ENCODE data around the gene NME7. TPM values are rescaled to one million over a fixed set of nuclear protein-coding genes. Genes with fewer than 3 reads are reported as not detected.
"Not testable (repeated sequence)": the region's sequence is repeated elsewhere in the genome, so short reads cannot be mapped to it uniquely, and the experiment has no call there.

Gene NME7
- total and polyA plus RNA-seq, 4 donors = 7.8 to 26.5 (median 9.4) TPM

DNA sequence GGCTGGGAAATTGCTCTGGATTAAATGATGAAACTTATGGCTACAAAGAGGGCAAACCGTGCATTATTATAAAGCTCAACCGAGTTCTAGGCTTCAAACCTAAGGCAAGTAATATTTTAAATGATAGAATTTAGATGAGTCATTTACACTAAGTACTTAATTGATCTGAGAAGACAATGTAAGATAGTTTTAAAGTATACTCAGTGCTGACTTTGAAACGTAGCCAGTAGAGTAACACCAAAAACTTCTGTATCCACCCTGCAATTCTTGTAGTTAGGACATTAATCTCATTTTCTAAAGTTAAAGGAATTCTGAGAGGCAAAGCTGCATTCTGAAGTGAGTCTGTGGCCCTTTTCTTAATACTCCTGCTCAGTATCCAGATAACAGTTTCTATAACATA, 240.3 kb downstream of the NME7 start (continued):
- TF ChIP-seq REST (IDR thresholded peaks at IDR 0.05) = no peak

GRCh38 chr1:169126335-169126734, 241.3 kb downstream of the NME7 start:
- Histone ChIP-seq H3K27me3 (ENCODE audit: control insufficient read depth in 4 of 4, insufficient read depth in 4 of 4, low read length in 3 of 4) (no peaks in the 10 kb centered on the region), H3K4me1 (ENCODE audit: control insufficient read depth in 4 of 4, insufficient read depth in 4 of 4, low read length in 3 of 4) (peaks cover 0 to 6% (median 2%) of the 10 kb centered on the region in 4 donors), H3K27ac (ENCODE audit: low read depth in 1 of 2, low read length in 2 of 2) (no peak overlapping the region), H3K36me3 (ENCODE audit: control insufficient read depth in 4 of 4, insufficient read depth in 3 of 4, low read depth in 1 of 4, low read length in 3 of 4) (peaks cover 8 to 57% (median 53%) of the 10 kb centered on the region in 4 donors), H3K9ac (ENCODE audit: low read depth in 1 of 2, low read length in 2 of 2) (no peak overlapping the region), H3K9me3 (ENCODE audit: control insufficient read depth in 4 of 4, low read length in 3 of 4) (no peaks in the 10 kb centered on the region), H3K4me3 (ENCODE audit: low read depth in 1 of 3, low read length in 3 of 3) (no peak overlapping the region)
- TF ChIP-seq, protein P1, sequence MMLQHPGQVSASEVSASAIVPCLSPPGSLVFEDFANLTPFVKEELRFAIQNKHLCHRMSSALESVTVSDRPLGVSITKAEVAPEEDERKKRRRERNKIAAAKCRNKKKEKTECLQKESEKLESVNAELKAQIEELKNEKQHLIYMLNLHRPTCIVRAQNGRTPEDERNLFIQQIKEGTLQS (IDR thresholded peaks at IDR 0.05) = no peak
- TF ChIP-seq EGR1 (IDR thresholded peaks at IDR 0.05; ENCODE audit: low read depth in 2 of 2) = no peak
- TF ChIP-seq TAF1 (conservative IDR thresholded peaks at IDR 0.05) = no peak
- TF ChIP-seq RAD21 (IDR thresholded peaks at IDR 0.05) = no peak
- TF ChIP-seq, protein P2, sequence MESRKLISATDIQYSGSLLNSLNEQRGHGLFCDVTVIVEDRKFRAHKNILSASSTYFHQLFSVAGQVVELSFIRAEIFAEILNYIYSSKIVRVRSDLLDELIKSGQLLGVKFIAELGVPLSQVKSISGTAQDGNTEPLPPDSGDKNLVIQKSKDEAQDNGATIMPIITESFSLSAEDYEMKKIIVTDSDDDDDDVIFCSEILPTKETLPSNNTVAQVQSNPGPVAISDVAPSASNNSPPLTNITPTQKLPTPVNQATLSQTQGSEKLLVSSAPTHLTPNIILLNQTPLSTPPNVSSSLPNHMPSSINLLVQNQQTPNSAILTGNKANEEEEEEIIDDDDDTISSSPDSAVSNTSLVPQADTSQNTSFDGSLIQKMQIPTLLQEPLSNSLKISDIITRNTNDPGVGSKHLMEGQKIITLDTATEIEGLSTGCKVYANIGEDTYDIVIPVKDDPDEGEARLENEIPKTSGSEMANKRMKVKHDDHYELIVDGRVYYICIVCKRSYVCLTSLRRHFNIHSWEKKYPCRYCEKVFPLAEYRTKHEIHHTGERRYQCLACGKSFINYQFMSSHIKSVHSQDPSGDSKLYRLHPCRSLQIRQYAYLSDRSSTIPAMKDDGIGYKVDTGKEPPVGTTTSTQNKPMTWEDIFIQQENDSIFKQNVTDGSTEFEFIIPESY (IDR thresholded peaks at IDR 0.05) = no peak
- TF ChIP-seq NR2F2 (IDR thresholded peaks at IDR 0.05) = no peak
- TF ChIP-seq RXRA (IDR thresholded peaks at IDR 0.05) = no peak
- no peak for TF ChIP-seq MAX (IDR thresholded peaks at IDR 0.05)
- no peak for TF ChIP-seq HNF4A (conservative IDR thresholded peaks at IDR 0.05)
- no peak for TF ChIP-seq SP1 (IDR thresholded peaks at IDR 0.05)
- TF ChIP-seq YY1 (IDR thresholded peaks at IDR 0.05) = no peak
- no peak for TF ChIP-seq FOXA1 (IDR thresholded peaks at IDR 0.05)
- no peak for TF ChIP-seq CTCF (IDR thresholded peaks at IDR 0.05; ENCODE audit: low read depth, low read length, missing input control)
- TF ChIP-seq FOXA2 (IDR thresholded peaks at IDR 0.05) = no peak
- TF ChIP-seq JUND (IDR thresholded peaks at IDR 0.05) = no peak
- no peak for TF ChIP-seq HNF4G (IDR thresholded peaks at IDR 0.05)
- no peak for TF ChIP-seq GABPA (IDR thresholded peaks at IDR 0.05 in 1 of 2, conservative IDR thresholded peaks at IDR 0.05 in 1 of 2)
- TF ChIP-seq REST (IDR thresholded peaks at IDR 0.05) = no peak
- 97% methylated on average over 3 of the region's 3 CpGs for WGBS
- DNase-seq (ENCODE audit: low spot score) = no peak

DNA sequence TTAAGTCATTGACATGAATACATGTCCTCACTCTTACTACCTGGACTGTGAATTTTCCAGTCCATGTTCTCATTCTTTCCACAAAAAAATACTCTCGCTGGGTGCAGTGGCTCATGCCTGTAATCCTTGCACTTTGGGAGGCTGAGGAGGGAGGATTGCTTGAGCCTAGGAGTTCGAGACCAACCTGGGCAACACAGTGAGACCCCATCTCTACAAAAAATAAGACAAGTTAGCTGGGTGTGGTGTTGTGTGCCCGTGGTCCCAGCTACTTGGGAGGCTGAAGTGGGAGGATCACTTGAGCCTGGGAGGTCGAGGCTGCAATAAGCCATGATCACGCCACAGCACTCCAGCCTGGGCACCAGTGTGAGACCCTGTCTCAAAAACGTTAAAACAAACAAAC, 242.0 kb downstream of the NME7 start:
- H3K27ac ChIP-seq (ENCODE audit: low read depth in 1 of 2, low read length in 2 of 2) = not testable (repeated sequence)
- H3K36me3 ChIP-seq (ENCODE audit: control insufficient read depth in 4 of 4, insufficient read depth in 3 of 4, low read depth in 1 of 4, low read length in 3 of 4) = peaks cover 3 to 53% (median 47%) of the 10 kb centered on the region in 4 donors

More for the DNA sequence above, 242.0 kb downstream of the NME7 start:
- not testable (repeated sequence) for H3K27me3 ChIP-seq (ENCODE audit: control insufficient read depth in 4 of 4, insufficient read depth in 4 of 4, low read length in 3 of 4); H3K9ac ChIP-seq (ENCODE audit: low read depth in 1 of 2, low read length in 2 of 2); H3K4me1 ChIP-seq (ENCODE audit: control insufficient read depth in 4 of 4, insufficient read depth in 4 of 4, low read length in 3 of 4); H3K4me3 ChIP-seq (ENCODE audit: low read depth in 1 of 3, low read length in 3 of 3); H3K9me3 ChIP-seq (ENCODE audit: control insufficient read depth in 4 of 4, low read length in 3 of 4); DNase-seq (ENCODE audit: low spot score)
- 86% methylated on average over 6 of the region's 6 CpGs for whole genome bisulfite sequencing

All from liver (tissue), 9 donors.